ENCODE results near the gene ASCL1. TPM values are rescaled to one million over a fixed set of nuclear protein-coding genes. Genes with fewer than 3 reads are reported as not detected.

ASCL1 gene
- total and polyA plus RNA-seq, 11 donors: not detected

DNA sequence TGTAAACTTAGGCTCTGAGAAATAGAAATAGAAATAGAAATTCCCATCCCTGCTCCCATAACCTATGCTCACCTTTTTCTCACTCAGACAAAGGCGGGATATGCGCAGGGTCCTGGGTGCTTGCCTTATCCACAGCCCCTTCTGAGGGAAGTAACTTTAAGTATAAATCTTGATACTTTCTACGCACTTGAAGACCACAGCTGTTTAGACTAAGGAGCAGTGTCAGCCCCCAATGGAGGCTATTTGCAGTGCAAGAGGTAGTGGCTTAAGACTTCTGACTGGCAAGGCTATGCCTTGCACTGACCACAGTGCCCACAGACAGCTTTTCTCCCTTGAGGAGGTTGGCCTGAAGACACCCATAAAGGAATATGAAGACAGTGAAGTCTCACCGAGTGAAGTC, 35.2 kb downstream of the ASCL1 start:
- TF ChIP-seq, protein P1, sequence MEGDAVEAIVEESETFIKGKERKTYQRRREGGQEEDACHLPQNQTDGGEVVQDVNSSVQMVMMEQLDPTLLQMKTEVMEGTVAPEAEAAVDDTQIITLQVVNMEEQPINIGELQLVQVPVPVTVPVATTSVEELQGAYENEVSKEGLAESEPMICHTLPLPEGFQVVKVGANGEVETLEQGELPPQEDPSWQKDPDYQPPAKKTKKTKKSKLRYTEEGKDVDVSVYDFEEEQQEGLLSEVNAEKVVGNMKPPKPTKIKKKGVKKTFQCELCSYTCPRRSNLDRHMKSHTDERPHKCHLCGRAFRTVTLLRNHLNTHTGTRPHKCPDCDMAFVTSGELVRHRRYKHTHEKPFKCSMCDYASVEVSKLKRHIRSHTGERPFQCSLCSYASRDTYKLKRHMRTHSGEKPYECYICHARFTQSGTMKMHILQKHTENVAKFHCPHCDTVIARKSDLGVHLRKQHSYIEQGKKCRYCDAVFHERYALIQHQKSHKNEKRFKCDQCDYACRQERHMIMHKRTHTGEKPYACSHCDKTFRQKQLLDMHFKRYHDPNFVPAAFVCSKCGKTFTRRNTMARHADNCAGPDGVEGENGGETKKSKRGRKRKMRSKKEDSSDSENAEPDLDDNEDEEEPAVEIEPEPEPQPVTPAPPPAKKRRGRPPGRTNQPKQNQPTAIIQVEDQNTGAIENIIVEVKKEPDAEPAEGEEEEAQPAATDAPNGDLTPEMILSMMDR (IDR thresholded peaks at IDR 0.05): no peak
- no peak for TF ChIP-seq POLR2A (IDR thresholded peaks at IDR 0.05)
- Histone ChIP-seq H3K4me1 (no peaks in the 10 kb centered on the region), H3K27ac (no peak overlapping the region), H3K36me3 (no peaks in the 10 kb centered on the region), H3K4me3 (no peak overlapping the region), H3K9me3 (peaks cover 0 to 9% (median 0%) of the 10 kb centered on the region in 12 donors), H3K27me3 (peaks cover 0 to 3% (median 0%) of the 10 kb centered on the region in 9 donors)
- intact Hi-C loops (cut with DNase I): no loop called here
- no peak for DNase-seq
- no peak for ATAC-seq
- WGBS, 4 donors: 78 to 90% (median 89%) methylated on average over 4 of the region's 4 CpGs

DNA sequence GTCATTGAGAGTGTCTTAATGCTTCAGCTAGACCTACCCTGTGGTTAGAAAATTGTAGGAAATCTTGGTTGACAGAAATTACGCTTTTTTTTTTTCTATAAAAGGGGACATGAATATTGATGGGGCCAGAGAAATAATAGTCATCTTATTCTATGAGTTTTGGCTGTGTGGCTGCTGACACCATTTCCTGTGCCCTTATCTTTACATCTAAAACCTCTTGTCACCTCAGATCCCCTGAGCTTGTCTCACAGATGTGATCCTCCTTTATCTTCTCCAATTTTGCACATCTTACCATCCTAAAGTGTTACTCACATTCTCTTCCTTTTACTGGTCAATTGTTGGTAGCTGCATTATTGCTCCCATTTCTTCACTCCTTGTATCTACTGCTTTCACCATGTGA, 36.1 kb downstream of the ASCL1 start:
- DNase-seq: no peak
- ATAC-seq: no peak
- Histone ChIP-seq H3K27me3 (peaks cover 0 to 3% (median 0%) of the 10 kb centered on the region in 9 donors), H3K27ac (no peak overlapping the region), H3K4me1 (no peaks in the 10 kb centered on the region), H3K36me3 (no peaks in the 10 kb centered on the region), H3K4me3 (no peak overlapping the region), H3K9me3 (peaks cover 0 to 8% (median 0%) of the 10 kb centered on the region in 12 donors)
- 57 to 81% (median 68%) methylated on average over 1 of the region's 1 CpG for WGBS, 4 donors
- intact Hi-C loops (cut with DNase I): no loop called here
- TF ChIP-seq POLR2A (IDR thresholded peaks at IDR 0.05): no peak
- TF ChIP-seq, protein P1 (IDR thresholded peaks at IDR 0.05): no peak

DNA sequence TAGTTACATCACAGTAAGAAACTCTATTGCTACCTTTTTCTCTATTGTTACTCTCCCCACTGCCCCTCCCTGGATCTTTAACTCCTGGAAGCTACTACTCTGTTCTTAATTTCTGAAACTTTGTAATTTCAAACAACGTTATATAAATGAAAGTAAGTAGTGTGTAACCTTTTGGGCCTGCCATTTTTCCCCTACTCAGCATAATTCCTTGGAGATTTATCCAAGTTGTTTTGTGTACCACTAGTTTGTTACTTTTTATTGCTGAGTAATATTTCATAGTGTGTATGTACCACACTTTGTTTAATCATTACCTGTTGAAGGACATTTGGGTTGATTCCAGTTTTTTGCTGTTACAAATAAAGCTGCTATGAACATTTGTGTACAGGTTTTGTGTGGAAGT, 37.9 kb downstream of the ASCL1 start:
- Histone ChIP-seq H3K36me3 (no peaks in the 10 kb centered on the region), H3K4me1 (no peaks in the 10 kb centered on the region), H3K4me3 (no peak overlapping the region), H3K27ac (no peak overlapping the region), H3K9me3 (peaks cover 0 to 11% (median 0%) of the 10 kb centered on the region in 12 donors), H3K27me3 (peaks cover 0 to 3% (median 0%) of the 10 kb centered on the region in 9 donors)
- WGBS, 4 donors: 70 to 77% (median 72%) methylated on average over 1 of the region's 1 CpG
- DNase-seq (no peak), ATAC-seq (no peak)
- no peak for TF ChIP-seq POLR2A (IDR thresholded peaks at IDR 0.05)
- TF ChIP-seq, protein P1 (IDR thresholded peaks at IDR 0.05): no peak
- intact Hi-C loops (cut with DNase I): no loop called here

Other genes with a start within 250 kb of the ASCL1 start
- gene PAH, start 40.4 kb upstream of the ASCL1 start, total RNA-seq: under 1 TPM in 1 of 9 donors, not detected in 8; 0.23 TPM
- under 1 TPM in 1 of 2 donors, not detected in 1; 0.03 TPM for gene PAH, start 40.4 kb upstream of the ASCL1 start, polyA plus RNA-seq

Measured in heart left ventricle (tissue), 16 donors.